Neural crest cell (in vitro differentiated cells): ENCODE data around the gene FAR1. TPM values are rescaled to one million over a fixed set of nuclear protein-coding genes. Genes with fewer than 3 reads are reported as not detected.

ENCODE experiments used
- DNase-seq: peaks from one replicate; pipeline ENCODE4 v3.0.0; 2021; ENCODE audit warnings: low read depth, mixed read lengths, low spot score
- H3K27ac Mint-ChIP-seq: one replicate; pipeline ENCODE4 v1.8.0; 2021; ENCODE audit warnings: mild to moderate bottlenecking, mixed read lengths; ENCODE audit not compliant: unreplicated experiment
- H3K27me3 Mint-ChIP-seq: 2 replicates; pipeline ENCODE4 v1.8.0; 2021; ENCODE audit warnings: low read depth, mild to moderate bottlenecking, mixed read lengths
- H3K36me3 Mint-ChIP-seq: 2 replicates; pipeline ENCODE4 v1.8.0; 2021; ENCODE audit warnings: low read depth, mild to moderate bottlenecking, mixed read lengths
- H3K4me1 Mint-ChIP-seq: 2 replicates; pipeline ENCODE4 v1.8.0; 2021; ENCODE audit warnings: mixed read lengths
- H3K4me3 Mint-ChIP-seq: one replicate; pipeline ENCODE4 v1.8.0; 2021; ENCODE audit warnings: mild to moderate bottlenecking, mixed read lengths
- H3K9me3 Mint-ChIP-seq: 2 replicates; pipeline ENCODE4 v1.8.0; 2021; ENCODE audit warnings: mixed read lengths
- CTCF ChIP-seq: fragments of 200-600 bp; sonication (generic); conservative IDR thresholded peaks from 2 replicates; pipeline ENCODE4 v1.5.0; 2021; ENCODE audit warnings: antibody characterized with exemption, mild to moderate bottlenecking
- total RNA-seq: library from RNA; stranded (reverse); gene quantifications from 2 replicates; pipeline ENCODE4 v1.2.1, GENCODE V29; 2021

FAR1 gene
- total RNA-seq, 1 donor from 2014 or later = 60.8 TPM

GRCh38 chr11:13781153-13781552 is 112.7 kb downstream of the FAR1 start:
- Mint-ChIP-seq H3K4me3 (no peak overlapping the region), H3K4me1 (peaks cover 4% of the 10 kb centered on the region), H3K27me3 (peaks cover 38% of the 10 kb centered on the region), H3K9me3 (no peaks in the 10 kb centered on the region), H3K36me3 (no peaks in the 10 kb centered on the region), H3K27ac (no peak overlapping the region)
- no peak for DNase-seq
- TF ChIP-seq CTCF = no peak

Other genes starting within 250 kb of the FAR1 start
- gene BTBD10, start 205.4 kb upstream of the FAR1 start, total RNA-seq = 28.2 and 29.0 TPM in 2 replicates
- gene PTH, start 172.7 kb upstream of the FAR1 start, total RNA-seq = not detected in 2 replicates